ENCODE results near the gene RAB22A. TPM values are rescaled to one million over a fixed set of nuclear protein-coding genes. Genes with fewer than 3 reads are reported as not detected.

The RAB22A gene
- total RNA-seq, 4 donors from 2014 or later, result 16.7 to 26.2 (median 20.8) TPM

DNA sequence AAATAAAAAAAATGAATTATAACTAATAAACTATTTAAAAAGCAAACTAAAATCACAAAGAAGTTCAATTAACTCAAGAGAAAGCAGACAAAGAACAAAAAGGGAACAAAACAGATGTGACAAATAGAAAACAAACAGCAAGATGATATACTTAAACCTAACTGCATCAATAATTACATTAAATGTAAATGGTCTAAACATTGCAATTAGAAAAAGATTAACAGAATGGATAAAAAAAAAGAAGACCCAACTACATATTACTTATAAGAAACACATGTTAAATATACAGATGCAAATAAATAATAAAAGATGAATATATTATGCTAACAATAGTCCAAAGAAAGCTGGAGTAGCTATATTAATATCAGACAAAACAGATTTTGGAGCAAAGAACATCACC, 35.1 kb upstream of the RAB22A start:
- TF ChIP-seq, protein P1, sequence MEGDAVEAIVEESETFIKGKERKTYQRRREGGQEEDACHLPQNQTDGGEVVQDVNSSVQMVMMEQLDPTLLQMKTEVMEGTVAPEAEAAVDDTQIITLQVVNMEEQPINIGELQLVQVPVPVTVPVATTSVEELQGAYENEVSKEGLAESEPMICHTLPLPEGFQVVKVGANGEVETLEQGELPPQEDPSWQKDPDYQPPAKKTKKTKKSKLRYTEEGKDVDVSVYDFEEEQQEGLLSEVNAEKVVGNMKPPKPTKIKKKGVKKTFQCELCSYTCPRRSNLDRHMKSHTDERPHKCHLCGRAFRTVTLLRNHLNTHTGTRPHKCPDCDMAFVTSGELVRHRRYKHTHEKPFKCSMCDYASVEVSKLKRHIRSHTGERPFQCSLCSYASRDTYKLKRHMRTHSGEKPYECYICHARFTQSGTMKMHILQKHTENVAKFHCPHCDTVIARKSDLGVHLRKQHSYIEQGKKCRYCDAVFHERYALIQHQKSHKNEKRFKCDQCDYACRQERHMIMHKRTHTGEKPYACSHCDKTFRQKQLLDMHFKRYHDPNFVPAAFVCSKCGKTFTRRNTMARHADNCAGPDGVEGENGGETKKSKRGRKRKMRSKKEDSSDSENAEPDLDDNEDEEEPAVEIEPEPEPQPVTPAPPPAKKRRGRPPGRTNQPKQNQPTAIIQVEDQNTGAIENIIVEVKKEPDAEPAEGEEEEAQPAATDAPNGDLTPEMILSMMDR (IDR thresholded peaks at IDR 0.05), result no peak
- TF ChIP-seq POLR2A (IDR thresholded peaks at IDR 0.05) (no peak), EP300 (IDR thresholded peaks at IDR 0.05) (no peak)

DNA sequence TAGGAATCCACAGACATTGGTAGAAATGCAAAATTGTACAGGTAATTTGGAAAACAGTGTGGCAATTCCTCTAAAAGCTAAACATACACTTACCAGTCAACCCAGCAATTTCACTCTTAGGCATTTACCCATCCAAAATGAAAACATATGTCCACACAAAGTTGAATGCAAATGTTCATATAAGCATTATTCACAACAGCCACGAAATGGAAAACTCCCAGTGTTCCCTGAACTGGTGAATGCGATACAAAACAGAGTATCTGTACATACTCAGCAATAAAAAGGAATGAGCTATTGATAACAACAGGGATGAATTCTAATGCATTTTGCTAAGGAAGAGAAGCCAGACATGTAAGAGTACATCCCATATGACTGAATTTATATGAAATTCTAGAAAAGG, 32.4 kb upstream of the RAB22A start:
- H3K27me3 ChIP-seq, result no peaks in the 10 kb centered on the region
- no peak for DNase-seq (ENCODE audit: low spot score in 2 of 2)
- peaks cover 0 to 3% (median 0%) of the 10 kb centered on the region in 3 donors for H3K36me3 ChIP-seq
- no peak overlapping the region for H3K4me3 ChIP-seq
- H3K27ac ChIP-seq, result no peak overlapping the region
- H3K9me3 ChIP-seq, result no peaks in the 10 kb centered on the region
- TF ChIP-seq, protein P1 (IDR thresholded peaks at IDR 0.05), result no peak
- no peak for TF ChIP-seq POLR2A (IDR thresholded peaks at IDR 0.05)
- no peak for TF ChIP-seq EP300 (IDR thresholded peaks at IDR 0.05)
- 78 to 89% methylated on average over 2 of the region's 2 CpGs for WGBS, 2 donors
- peaks cover 0 to 7% (median 0%) of the 10 kb centered on the region in 4 donors for H3K4me1 ChIP-seq

More for the DNA sequence above, 35.1 kb upstream of the RAB22A start:
- Histone ChIP-seq H3K4me1 (peaks cover 0 to 7% (median 0%) of the 10 kb centered on the region in 4 donors), H3K36me3 (peaks cover 0 to 30% (median 0%) of the 10 kb centered on the region in 3 donors), H3K27ac (no peak overlapping the region), H3K9me3 (no peaks in the 10 kb centered on the region), H3K27me3 (no peaks in the 10 kb centered on the region), H3K4me3 (no peak overlapping the region)
- no peak for DNase-seq (ENCODE audit: low spot score in 2 of 2)

DNA sequence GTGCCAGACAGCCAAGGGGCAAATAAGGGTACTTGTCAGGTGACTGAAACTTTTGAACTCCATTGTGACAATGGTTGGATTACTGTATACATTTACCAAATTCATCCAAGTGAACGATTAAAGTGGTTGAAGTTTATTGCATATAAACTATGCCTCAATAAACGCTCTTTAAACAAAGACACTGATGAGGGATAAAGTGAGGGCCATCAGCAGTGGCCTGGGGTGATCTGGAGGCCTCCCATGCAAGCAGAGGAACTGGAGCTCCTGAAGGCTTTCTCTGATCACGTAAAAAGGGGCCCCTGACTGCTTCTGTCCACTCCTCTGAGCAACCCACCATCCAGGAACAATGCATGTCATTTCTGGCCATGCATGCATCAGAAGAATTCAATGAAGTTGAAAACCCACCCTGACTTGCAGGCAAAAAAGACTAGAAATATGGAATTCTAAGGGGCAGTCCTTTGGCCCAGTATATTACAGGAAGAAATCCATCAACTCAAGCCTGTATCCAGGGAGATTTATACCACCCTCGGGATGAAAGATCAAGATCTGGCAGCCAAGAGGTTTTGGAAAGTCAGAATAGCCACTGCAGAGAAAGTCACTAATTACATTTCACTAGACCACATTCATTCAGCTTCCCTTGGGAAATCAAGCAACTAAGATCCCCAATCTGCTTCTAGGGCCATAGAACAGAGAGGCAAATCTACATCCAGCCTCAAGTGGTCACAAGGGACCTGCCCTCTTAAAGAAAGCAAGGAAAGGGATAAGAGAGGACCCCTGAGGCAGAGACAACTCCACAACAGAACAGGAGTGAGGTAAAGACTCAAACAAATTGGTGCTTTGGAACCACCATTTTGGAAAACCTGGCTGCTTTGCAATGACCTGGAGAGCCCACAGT, 31.7 kb upstream of the RAB22A start:
- WGBS, 2 donors, result 59 to 62% methylated on average over 4 of the region's 4 CpGs
- no peak for DNase-seq (ENCODE audit: low spot score in 2 of 2)
- Histone ChIP-seq H3K9me3 (no peaks in the 10 kb centered on the region), H3K27me3 (no peaks in the 10 kb centered on the region), H3K4me1 (peaks cover 0 to 7% (median 0%) of the 10 kb centered on the region in 4 donors), H3K36me3 (no peaks in the 10 kb centered on the region), H3K4me3 (no peak overlapping the region), H3K27ac (no peak overlapping the region)
- no peak for TF ChIP-seq POLR2A (IDR thresholded peaks at IDR 0.05)
- TF ChIP-seq, protein P1 (IDR thresholded peaks at IDR 0.05), result no peak
- no peak for TF ChIP-seq EP300 (IDR thresholded peaks at IDR 0.05)

DNA sequence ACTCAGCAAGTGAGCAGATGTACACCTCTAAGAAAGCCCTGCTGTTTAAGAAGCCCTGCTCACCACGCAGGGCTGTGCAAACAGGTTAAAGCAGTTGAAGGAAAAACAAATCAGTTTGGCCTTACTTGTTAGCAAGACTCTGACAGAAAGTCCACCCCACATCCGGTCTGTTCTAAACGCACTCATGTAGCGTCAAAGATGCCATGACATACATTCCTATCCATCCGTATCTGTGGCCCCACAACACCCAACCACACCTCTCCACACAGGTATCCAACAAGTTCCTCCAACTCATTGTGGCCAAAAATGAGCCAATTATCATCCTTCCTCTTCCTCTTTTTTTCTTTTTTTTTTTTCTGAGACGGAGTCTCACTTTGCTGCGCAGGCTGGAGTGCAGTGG, 22.8 kb upstream of the RAB22A start:
- H3K27me3 ChIP-seq, result no peaks in the 10 kb centered on the region
- DNase-seq (ENCODE audit: low spot score in 2 of 2), result no peak
- 79 to 92% methylated on average over 7 of the region's 7 CpGs for WGBS, 2 donors
- no peak overlapping the region for H3K4me3 ChIP-seq
- no peaks in the 10 kb centered on the region for H3K4me1 ChIP-seq
- H3K27ac ChIP-seq, result no peak overlapping the region
- TF ChIP-seq POLR2A (IDR thresholded peaks at IDR 0.05) (no peak), EP300 (IDR thresholded peaks at IDR 0.05) (no peak)
- TF ChIP-seq, protein P1 (IDR thresholded peaks at IDR 0.05), result no peak
- no peaks in the 10 kb centered on the region for H3K9me3 ChIP-seq
- H3K36me3 ChIP-seq, result peaks cover 0 to 29% (median 0%) of the 10 kb centered on the region in 3 donors

DNA sequence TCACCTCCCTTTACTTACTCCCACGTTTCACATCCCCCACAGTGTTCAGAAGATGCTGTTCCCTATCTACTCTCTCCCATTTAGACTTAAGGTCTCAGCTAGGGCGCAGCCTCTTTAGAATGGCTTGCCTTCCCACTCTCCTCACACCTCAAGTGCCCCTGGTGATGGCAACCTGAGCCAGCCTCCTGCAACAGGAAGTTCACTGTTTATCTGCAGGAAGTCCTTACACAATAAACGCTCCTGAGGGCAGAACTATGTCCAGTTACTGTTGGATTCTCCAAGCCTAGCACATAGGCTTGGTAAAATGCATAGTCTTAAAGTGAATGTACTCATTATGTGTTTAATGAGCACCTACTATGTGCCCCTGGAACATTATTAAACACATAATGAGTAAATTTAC, 21.9 kb upstream of the RAB22A start:
- 88 to 90% methylated on average over 3 of the region's 3 CpGs for WGBS, 2 donors
- no peak overlapping the region for H3K4me3 ChIP-seq

More for the DNA sequence above, 21.9 kb upstream of the RAB22A start:
- Histone ChIP-seq H3K27me3 (no peaks in the 10 kb centered on the region), H3K4me1 (no peaks in the 10 kb centered on the region), H3K9me3 (no peaks in the 10 kb centered on the region), H3K36me3 (peaks cover 0 to 29% (median 0%) of the 10 kb centered on the region in 3 donors), H3K27ac (no peak overlapping the region)
- no peak for TF ChIP-seq POLR2A (IDR thresholded peaks at IDR 0.05)
- TF ChIP-seq EP300 (IDR thresholded peaks at IDR 0.05), result no peak
- TF ChIP-seq, protein P1 (IDR thresholded peaks at IDR 0.05), result no peak
- no peak for DNase-seq (ENCODE audit: low spot score in 2 of 2)

Data from tibial nerve (tissue), 4 donors.